ENCODE measurements around the gene STRN4. TPM values are rescaled to one million over a fixed set of nuclear protein-coding genes. Genes with fewer than 3 reads are reported as not detected.

The STRN4 gene
- polyA plus RNA-seq, 3 donors: 37.5 to 239 (median 48.0) TPM

DNA sequence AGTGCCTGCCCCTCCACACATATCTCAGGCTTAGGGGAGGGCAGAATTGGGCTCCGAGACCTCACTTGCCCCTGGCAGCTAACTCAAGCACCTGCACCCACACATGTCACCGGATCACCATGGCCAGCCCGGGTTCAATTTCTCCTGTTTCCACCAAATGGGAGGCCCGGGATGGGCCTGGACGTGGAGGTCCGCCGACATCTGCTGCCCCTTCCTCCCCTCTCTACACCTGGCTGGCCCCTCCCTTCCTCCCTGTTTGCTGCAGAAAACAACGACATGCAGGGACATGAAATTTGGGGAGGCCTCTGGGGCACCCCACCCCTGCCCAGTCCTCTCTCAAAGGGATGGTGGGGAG, 30.7 kb downstream of the STRN4 start:
- Mint-ChIP-seq H3K36me3 (peaks cover 15 to 39% of the 10 kb centered on the region in 2 donors), H3K27me3 (ENCODE audit: low read depth in 3 of 3) (peaks cover 9 to 23% (median 12%) of the 10 kb centered on the region in 3 donors), H3K4me3 (peak overlapping the region; percentile 94 to 96), H3K27ac (peak overlapping the region in 2 of 7 donors; percentile 32 to 66), H3K4me1 (peaks cover 51% of the 10 kb centered on the region), H3K9me3 (peaks cover 0 to 3% (median 0%) of the 10 kb centered on the region in 7 donors)
- no peak for DNase-seq
- H3K27ac ChIP-seq (ENCODE audit: low read depth in 1 of 2, low read length in 2 of 2): no peak overlapping the region
- peaks cover 10% of the 10 kb centered on the region for H3K79me2 ChIP-seq (ENCODE audit: insufficient read depth, low read length)
- no peak for TF ChIP-seq CTCF (IDR thresholded peaks at IDR 0.05)
- H4K20me1 ChIP-seq (ENCODE audit: insufficient read depth, low read length): peaks cover 37% of the 10 kb centered on the region
- H3K9ac ChIP-seq (ENCODE audit: insufficient read depth, low read length, poor library complexity, severe bottlenecking): peak overlapping the region; percentile 76
- H3K27me3 ChIP-seq (ENCODE audit: control insufficient read depth in 2 of 2, insufficient read depth in 2 of 2, low read length in 2 of 2): peaks cover 0 to 10% of the 10 kb centered on the region in 2 donors
- intact Hi-C loops (cut with micrococcal nuclease): loop anchor here in 1 of 2 donors (2.0 to 10.0 kb wide), 2 partner anchors 13 to 101 kb away; no protein-coding TSS in a partner anchor
- H2AFZ ChIP-seq (ENCODE audit: insufficient read depth, low read depth, low read length, poor library complexity, severe bottlenecking): no peak overlapping the region
- peaks cover 11 to 14% of the 10 kb centered on the region in 2 donors for H3K36me3 ChIP-seq (replicated peaks in 1 of 2; ENCODE audit: control insufficient read depth in 1 of 2, insufficient read depth in 2 of 2, low read length in 2 of 2)
- H3K9me3 ChIP-seq (replicated peaks in 1 of 2; ENCODE audit: control insufficient read depth in 1 of 2, insufficient read depth in 1 of 2, low read length in 2 of 2): no peaks in the 10 kb centered on the region
- H3K4me1 ChIP-seq (ENCODE audit: control insufficient read depth in 1 of 2, insufficient read depth in 2 of 2, low read length in 2 of 2): peaks cover 57 to 66% of the 10 kb centered on the region in 2 donors
- peak overlapping the region; percentile 80 for H3K4me2 ChIP-seq (replicated peaks; ENCODE audit: extremely low read depth, low read length, poor library complexity, severe bottlenecking)
- H3K4me3 ChIP-seq (replicated peaks in 1 of 3; ENCODE audit: low read depth in 2 of 3, low read length in 3 of 3): peak overlapping the region in 2 of 3 experiments; percentile 81 to 94
- WGBS (ENCODE audit: insufficient coverage): 16% methylated on average over 6 of the region's 8 CpGs

GRCh38 chr19:46714444-46715106, 31.7 kb downstream of the STRN4 start:
- peaks cover 0 to 3% (median 0%) of the 10 kb centered on the region in 7 donors for H3K9me3 Mint-ChIP-seq
- H3K4me3 ChIP-seq (replicated peaks in 1 of 3; ENCODE audit: low read depth in 2 of 3, low read length in 3 of 3): peak overlapping the region; percentile 28 to 81 (median 50)
- H3K4me2 ChIP-seq (replicated peaks; ENCODE audit: extremely low read depth, low read length, poor library complexity, severe bottlenecking): peak overlapping the region; percentile 80
- no peak overlapping the region for H3K27ac ChIP-seq (ENCODE audit: low read depth in 1 of 2, low read length in 2 of 2)
- peaks cover 9 to 23% (median 12%) of the 10 kb centered on the region in 3 donors for H3K27me3 Mint-ChIP-seq (ENCODE audit: low read depth in 3 of 3)
- intact Hi-C loops (cut with micrococcal nuclease): loop anchor here in 1 of 2 donors (2.0 to 10.0 kb wide), 2 partner anchors 14 to 100 kb away; no protein-coding TSS in a partner anchor
- peaks cover 27% of the 10 kb centered on the region for H4K20me1 ChIP-seq (ENCODE audit: insufficient read depth, low read length)
- peaks cover 6 to 13% of the 10 kb centered on the region in 2 donors for H3K36me3 ChIP-seq (replicated peaks in 1 of 2; ENCODE audit: control insufficient read depth in 1 of 2, insufficient read depth in 2 of 2, low read length in 2 of 2)
- peak overlapping the region; percentile 53 for H2AFZ ChIP-seq (ENCODE audit: insufficient read depth, low read depth, low read length, poor library complexity, severe bottlenecking)
- peaks cover 44% of the 10 kb centered on the region for H3K4me1 Mint-ChIP-seq
- H3K36me3 Mint-ChIP-seq: peaks cover 18 to 41% of the 10 kb centered on the region in 2 donors
- H3K4me1 ChIP-seq (ENCODE audit: control insufficient read depth in 1 of 2, insufficient read depth in 2 of 2, low read length in 2 of 2): peaks cover 49 to 56% of the 10 kb centered on the region in 2 donors
- H3K9me3 ChIP-seq (replicated peaks in 1 of 2; ENCODE audit: control insufficient read depth in 1 of 2, insufficient read depth in 1 of 2, low read length in 2 of 2): no peaks in the 10 kb centered on the region
- peaks cover 0 to 10% of the 10 kb centered on the region in 2 donors for H3K27me3 ChIP-seq (ENCODE audit: control insufficient read depth in 2 of 2, insufficient read depth in 2 of 2, low read length in 2 of 2)
- H3K9ac ChIP-seq (ENCODE audit: insufficient read depth, low read length, poor library complexity, severe bottlenecking): peak overlapping the region; percentile 58
- H3K27ac Mint-ChIP-seq: peak overlapping the region in 3 of 7 donors; percentile 26 to 66 (median 35)
- peaks cover 10% of the 10 kb centered on the region for H3K79me2 ChIP-seq (ENCODE audit: insufficient read depth, low read length)
- no peak for DNase-seq
- no peak for TF ChIP-seq CTCF (IDR thresholded peaks at IDR 0.05)
- peak overlapping the region; percentile 83 to 87 for H3K4me3 Mint-ChIP-seq
- WGBS (ENCODE audit: insufficient coverage): 0% methylated on average over 4 of the region's 12 CpGs

Measured in CD14-positive monocyte (primary cell).